ENCODE data around the gene KRTAP10-7. TPM values are rescaled to one million over a fixed set of nuclear protein-coding genes. Genes with fewer than 3 reads are reported as not detected.

The KRTAP10-7 gene
- total and polyA plus RNA-seq, 2 donors (not counting 1 experiment from before 2014, with no cell fraction given), result not detected

DNA sequence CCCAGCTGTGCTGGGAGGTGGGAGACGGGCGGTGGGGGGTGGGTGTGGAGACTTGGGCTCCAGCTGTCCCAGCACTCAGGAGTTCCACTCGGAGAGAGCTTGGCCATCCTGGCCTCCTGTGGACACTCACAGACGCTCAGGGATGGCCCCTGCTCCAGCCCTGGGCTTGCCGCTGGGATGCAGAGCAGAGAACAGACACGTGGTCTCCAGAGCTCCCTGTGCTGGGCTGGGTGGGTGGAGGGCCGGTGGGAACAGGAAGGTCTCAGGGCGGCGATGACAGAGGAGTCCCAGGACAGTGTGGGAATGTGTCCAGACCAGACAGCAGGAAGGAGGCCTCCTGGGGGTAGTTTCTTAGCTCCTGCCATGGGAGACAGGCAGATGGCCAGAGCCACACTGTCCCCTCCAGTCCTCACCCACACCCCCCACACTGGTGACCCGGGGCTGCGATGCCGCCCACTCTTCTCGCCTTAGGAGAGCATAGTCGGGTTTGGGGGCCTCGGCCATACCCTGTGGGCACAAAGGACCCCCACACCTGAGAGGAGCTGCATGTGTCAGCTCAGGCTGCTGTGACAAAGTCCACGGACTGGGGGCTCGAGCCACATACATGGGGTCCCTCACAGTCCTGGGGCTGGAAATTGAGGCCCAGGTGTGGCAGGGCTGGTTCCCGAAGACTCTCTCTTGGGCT lies 28.5 kb downstream of the KRTAP10-7 start:
- Histone ChIP-seq H3K79me2 (ENCODE audit: control insufficient read depth, insufficient read depth, low read length) (no peaks in the 10 kb centered on the region), H2AFZ (ENCODE audit: low read length) (no peak overlapping the region), H3K27ac (ENCODE audit: insufficient read depth, low read length) (no peak overlapping the region), H3K9ac (ENCODE audit: insufficient read depth, low read length) (no peak overlapping the region), H3K4me1 (ENCODE audit: control insufficient read depth, extremely low read depth, insufficient read depth, low read length) (no peaks in the 10 kb centered on the region), H3K4me2 (ENCODE audit: extremely low read depth, insufficient read depth, low read length) (no peak overlapping the region), H3K9me3 (ENCODE audit: control insufficient read depth, insufficient read depth, low read depth, low read length) (no peaks in the 10 kb centered on the region), H4K20me1 (ENCODE audit: control insufficient read depth, extremely low read depth, insufficient read depth, low read length) (no peaks in the 10 kb centered on the region), H3K36me3 (ENCODE audit: control insufficient read depth, insufficient read depth, low read length) (no peaks in the 10 kb centered on the region), H3K27me3 (ENCODE audit: control insufficient read depth, insufficient read depth, low read length) (no peaks in the 10 kb centered on the region), H3K4me3 (replicated peaks in 1 of 4; ENCODE audit: control extremely low read depth in 1 of 4, insufficient read depth in 1 of 4, low read depth in 3 of 4, low read length in 4 of 4) (no peak overlapping the region)
- DNase-seq (ENCODE audit: low read depth in 2 of 2), result no peak
- TF ChIP-seq EZH2 (IDR thresholded peaks at IDR 0.05; ENCODE audit: low read length, missing control alignments) (no peak), CTCF (conservative IDR thresholded peaks at IDR 0.05 in 1 of 2, IDR thresholded peaks at IDR 0.05 in 1 of 2; ENCODE audit: low read depth in 1 of 2, low read length in 2 of 2) (no peak)

DNA sequence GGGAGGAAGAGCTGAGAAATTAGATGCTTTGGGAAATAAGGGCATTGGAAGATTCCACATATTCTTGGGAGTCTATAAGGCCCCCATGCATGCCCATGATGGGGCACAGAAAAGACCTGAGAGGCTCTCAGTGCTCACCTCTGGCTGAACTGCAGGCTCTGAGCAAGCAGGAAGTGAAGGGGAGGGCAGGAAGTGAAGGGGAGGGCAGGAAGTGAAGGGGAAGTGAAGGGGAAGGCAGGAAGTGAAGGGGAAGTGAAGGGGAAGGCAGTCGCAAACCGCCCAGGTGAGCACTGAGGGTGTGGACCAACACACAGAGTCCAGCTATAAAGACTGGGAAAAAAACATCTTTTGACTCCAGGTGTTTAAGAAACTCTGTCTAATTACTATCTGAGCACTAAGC lies 30.0 kb downstream of the KRTAP10-7 start:
- DNase-seq (ENCODE audit: low read depth in 2 of 2), result no peak
- no peaks in the 10 kb centered on the region for H3K27me3 ChIP-seq (ENCODE audit: control insufficient read depth, insufficient read depth, low read length)
- H3K4me1 ChIP-seq (ENCODE audit: control insufficient read depth, extremely low read depth, insufficient read depth, low read length), result no peaks in the 10 kb centered on the region
- no peak overlapping the region for H2AFZ ChIP-seq (ENCODE audit: low read length)
- no peak overlapping the region for H3K9ac ChIP-seq (ENCODE audit: insufficient read depth, low read length)
- no peaks in the 10 kb centered on the region for H4K20me1 ChIP-seq (ENCODE audit: control insufficient read depth, extremely low read depth, insufficient read depth, low read length)
- H3K27ac ChIP-seq (ENCODE audit: insufficient read depth, low read length), result no peak overlapping the region
- H3K4me2 ChIP-seq (ENCODE audit: extremely low read depth, insufficient read depth, low read length), result no peak overlapping the region
- H3K4me3 ChIP-seq (replicated peaks in 1 of 4; ENCODE audit: control extremely low read depth in 1 of 4, insufficient read depth in 1 of 4, low read depth in 3 of 4, low read length in 4 of 4), result no peak overlapping the region
- no peaks in the 10 kb centered on the region for H3K79me2 ChIP-seq (ENCODE audit: control insufficient read depth, insufficient read depth, low read length)
- no peaks in the 10 kb centered on the region for H3K36me3 ChIP-seq (ENCODE audit: control insufficient read depth, insufficient read depth, low read length)
- no peaks in the 10 kb centered on the region for H3K9me3 ChIP-seq (ENCODE audit: control insufficient read depth, insufficient read depth, low read depth, low read length)
- TF ChIP-seq CTCF (conservative IDR thresholded peaks at IDR 0.05 in 1 of 2, IDR thresholded peaks at IDR 0.05 in 1 of 2; ENCODE audit: low read depth in 1 of 2, low read length in 2 of 2), result no peak
- no peak for TF ChIP-seq EZH2 (IDR thresholded peaks at IDR 0.05; ENCODE audit: low read length, missing control alignments)

DNA sequence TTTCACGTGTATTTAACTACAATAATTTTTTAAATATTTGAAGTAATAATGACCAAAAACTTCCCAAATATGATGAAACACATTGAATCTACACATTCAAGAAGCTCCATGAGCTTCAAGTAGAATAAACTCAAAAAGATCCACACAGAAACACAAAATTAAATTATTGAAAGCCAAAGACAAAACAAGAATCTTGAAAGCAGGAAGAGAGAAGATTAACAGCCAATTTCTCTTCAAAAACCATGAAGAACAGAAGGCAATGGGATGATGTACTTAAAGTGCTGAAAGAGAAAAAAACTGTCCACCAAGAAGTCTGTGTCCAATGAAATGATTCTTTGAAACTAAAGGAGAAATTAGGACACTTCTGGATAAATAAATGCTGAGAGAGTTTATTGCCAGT lies 31.7 kb downstream of the KRTAP10-7 start:
- Histone ChIP-seq H4K20me1 (ENCODE audit: control insufficient read depth, extremely low read depth, insufficient read depth, low read length) (no peaks in the 10 kb centered on the region), H3K79me2 (ENCODE audit: control insufficient read depth, insufficient read depth, low read length) (no peaks in the 10 kb centered on the region)

More for the DNA sequence above, 31.7 kb downstream of the KRTAP10-7 start:
- Histone ChIP-seq H3K9me3 (ENCODE audit: control insufficient read depth, insufficient read depth, low read depth, low read length) (no peaks in the 10 kb centered on the region), H3K27ac (ENCODE audit: insufficient read depth, low read length) (no peak overlapping the region), H2AFZ (ENCODE audit: low read length) (no peak overlapping the region), H3K4me2 (ENCODE audit: extremely low read depth, insufficient read depth, low read length) (no peak overlapping the region), H3K36me3 (ENCODE audit: control insufficient read depth, insufficient read depth, low read length) (no peaks in the 10 kb centered on the region), H3K4me3 (replicated peaks in 1 of 4; ENCODE audit: control extremely low read depth in 1 of 4, insufficient read depth in 1 of 4, low read depth in 3 of 4, low read length in 4 of 4) (no peak overlapping the region), H3K4me1 (ENCODE audit: control insufficient read depth, extremely low read depth, insufficient read depth, low read length) (no peaks in the 10 kb centered on the region), H3K9ac (ENCODE audit: insufficient read depth, low read length) (no peak overlapping the region), H3K27me3 (ENCODE audit: control insufficient read depth, insufficient read depth, low read length) (no peaks in the 10 kb centered on the region)
- DNase-seq (ENCODE audit: low read depth in 2 of 2), result no peak
- no peak for TF ChIP-seq CTCF (conservative IDR thresholded peaks at IDR 0.05 in 1 of 2, IDR thresholded peaks at IDR 0.05 in 1 of 2; ENCODE audit: low read depth in 1 of 2, low read length in 2 of 2)
- TF ChIP-seq EZH2 (IDR thresholded peaks at IDR 0.05; ENCODE audit: low read length, missing control alignments), result no peak
